ENCODE results near the gene ATR. TPM values are rescaled to one million over a fixed set of nuclear protein-coding genes. Genes with fewer than 3 reads are reported as not detected.

Gene ATR
- total and polyA plus RNA-seq, 10 of the 15 experiments (the other 5 are each of a cell fraction or from before 2014, with no cell fraction given) = 21.0 to 41.5 (median 30.1) TPM

DNA sequence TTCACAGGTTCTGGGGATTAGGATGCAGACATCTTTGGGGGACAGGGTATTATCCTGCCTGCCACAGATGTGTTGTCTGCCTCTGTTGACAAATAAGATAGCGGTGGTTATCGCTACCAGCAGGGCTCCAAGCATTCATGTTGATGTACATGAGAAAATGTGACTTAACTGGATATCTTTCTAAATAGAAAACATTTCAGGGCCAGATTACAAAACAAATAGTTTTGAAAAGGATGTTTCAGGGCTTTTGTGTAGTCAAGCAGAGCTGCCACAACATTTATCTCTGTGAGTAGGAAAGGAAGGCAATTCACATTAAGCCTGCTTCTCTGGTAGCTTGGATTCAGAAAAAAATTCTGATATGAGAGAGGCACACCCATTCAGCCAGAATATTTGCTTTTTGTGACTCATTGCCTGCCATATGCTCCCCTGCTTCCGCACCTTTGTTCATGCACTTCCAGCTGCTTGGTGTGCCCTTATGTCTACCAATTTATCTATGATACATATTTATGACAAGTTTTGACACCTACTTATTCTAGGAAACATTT lies 40.5 kb upstream of the ATR start:
- no peaks in the 10 kb centered on the region for H3K27me3 ChIP-seq (replicated peaks in 1 of 2; ENCODE audit: control insufficient read depth in 2 of 2, insufficient read depth in 2 of 2, low read length in 1 of 2)
- ChIA-PET SMC1A (ENCODE audit: uncharacterized antibody, unreplicated experiment) (no interaction called here), POLR2A (interaction anchor here (0.7 kb wide), 1 partner anchor 27 kb away, joined by 5 read pairs; no protein-coding TSS in a partner anchor), RAD21 (ENCODE audit: unreplicated experiment) (no interaction called here), CTCF (no interaction called here)
- H3K36me3 ChIP-seq (ENCODE audit: control insufficient read depth in 2 of 2, insufficient read depth in 2 of 2, low read length in 1 of 2) = no peaks in the 10 kb centered on the region
- FAIRE-seq (no peak), DNase-seq (ENCODE audit: low read depth, low spot score) (no peak), ATAC-seq (no peak)
- no TSS peak for BruUV-seq (replicated peaks)
- H3K4me3 ChIP-seq = no peak overlapping the region
- H3K4me2 ChIP-seq (ENCODE audit: control insufficient read depth, insufficient read depth) = no peak overlapping the region
- H3K9me3 ChIP-seq (replicated peaks; ENCODE audit: control insufficient read depth, insufficient read depth, low read length) = no peaks in the 10 kb centered on the region
- in situ Hi-C loops (cut with MboI) = no loop called here
- H2AFZ ChIP-seq (ENCODE audit: control insufficient read depth, low read depth, low read length) = no peak overlapping the region
- WGBS (ENCODE audit: insufficient coverage, insufficient replicate concordance, low lambda C conversion rate, missing lambda C conversion rate) = 96% methylated on average over 3 of the region's 3 CpGs
- no peaks in the 10 kb centered on the region for H4K20me1 ChIP-seq (ENCODE audit: control insufficient read depth, insufficient read depth)
- H3K4me1 ChIP-seq (ENCODE audit: control insufficient read depth, insufficient read depth, low read length) = no peaks in the 10 kb centered on the region
- TF ChIP-seq TBL1XR1 (IDR thresholded peaks at IDR 0.05; ENCODE audit: low read depth, low read length) (no peak), CEBPB (IDR thresholded peaks at IDR 0.05; ENCODE audit: borderline replicate concordance in 1 of 2, low read depth in 2 of 2, low read length in 2 of 2) (no peak), ESRRA (IDR thresholded peaks at IDR 0.05; ENCODE audit: low read length) (no peak), SPI1 (IDR thresholded peaks at IDR 0.05; ENCODE audit: borderline replicate concordance, insufficient read depth, low read depth, low read length) (no peak), NFXL1 (IDR thresholded peaks at IDR 0.05; ENCODE audit: borderline replicate concordance) (no peak), IRF4 (IDR thresholded peaks at IDR 0.05; ENCODE audit: low read depth, low read length) (no peak), MEF2B (IDR thresholded peaks at IDR 0.05; ENCODE audit: partially characterized antibody, poor library complexity, severe bottlenecking) (no peak), ZZZ3 (IDR thresholded peaks at IDR 0.05; ENCODE audit: control insufficient read depth, insufficient read length, low read depth) (no peak)
- TF ChIP-seq, protein P1, sequence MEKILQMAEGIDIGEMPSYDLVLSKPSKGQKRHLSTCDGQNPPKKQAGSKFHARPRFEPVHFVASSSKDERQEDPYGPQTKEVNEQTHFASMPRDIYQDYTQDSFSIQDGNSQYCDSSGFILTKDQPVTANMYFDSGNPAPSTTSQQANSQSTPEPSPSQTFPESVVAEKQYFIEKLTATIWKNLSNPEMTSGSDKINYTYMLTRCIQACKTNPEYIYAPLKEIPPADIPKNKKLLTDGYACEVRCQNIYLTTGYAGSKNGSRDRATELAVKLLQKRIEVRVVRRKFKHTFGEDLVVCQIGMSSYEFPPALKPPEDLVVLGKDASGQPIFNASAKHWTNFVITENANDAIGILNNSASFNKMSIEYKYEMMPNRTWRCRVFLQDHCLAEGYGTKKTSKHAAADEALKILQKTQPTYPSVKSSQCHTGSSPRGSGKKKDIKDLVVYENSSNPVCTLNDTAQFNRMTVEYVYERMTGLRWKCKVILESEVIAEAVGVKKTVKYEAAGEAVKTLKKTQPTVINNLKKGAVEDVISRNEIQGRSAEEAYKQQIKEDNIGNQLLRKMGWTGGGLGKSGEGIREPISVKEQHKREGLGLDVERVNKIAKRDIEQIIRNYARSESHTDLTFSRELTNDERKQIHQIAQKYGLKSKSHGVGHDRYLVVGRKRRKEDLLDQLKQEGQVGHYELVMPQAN (conservative IDR thresholded peaks at IDR 0.05) = no peak
- TF ChIP-seq, protein P2, sequence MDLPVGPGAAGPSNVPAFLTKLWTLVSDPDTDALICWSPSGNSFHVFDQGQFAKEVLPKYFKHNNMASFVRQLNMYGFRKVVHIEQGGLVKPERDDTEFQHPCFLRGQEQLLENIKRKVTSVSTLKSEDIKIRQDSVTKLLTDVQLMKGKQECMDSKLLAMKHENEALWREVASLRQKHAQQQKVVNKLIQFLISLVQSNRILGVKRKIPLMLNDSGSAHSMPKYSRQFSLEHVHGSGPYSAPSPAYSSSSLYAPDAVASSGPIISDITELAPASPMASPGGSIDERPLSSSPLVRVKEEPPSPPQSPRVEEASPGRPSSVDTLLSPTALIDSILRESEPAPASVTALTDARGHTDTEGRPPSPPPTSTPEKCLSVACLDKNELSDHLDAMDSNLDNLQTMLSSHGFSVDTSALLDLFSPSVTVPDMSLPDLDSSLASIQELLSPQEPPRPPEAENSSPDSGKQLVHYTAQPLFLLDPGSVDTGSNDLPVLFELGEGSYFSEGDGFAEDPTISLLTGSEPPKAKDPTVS (IDR thresholded peaks at IDR 0.05; ENCODE audit: low read depth, low read length) = no peak
- TF ChIP-seq, protein P3, sequence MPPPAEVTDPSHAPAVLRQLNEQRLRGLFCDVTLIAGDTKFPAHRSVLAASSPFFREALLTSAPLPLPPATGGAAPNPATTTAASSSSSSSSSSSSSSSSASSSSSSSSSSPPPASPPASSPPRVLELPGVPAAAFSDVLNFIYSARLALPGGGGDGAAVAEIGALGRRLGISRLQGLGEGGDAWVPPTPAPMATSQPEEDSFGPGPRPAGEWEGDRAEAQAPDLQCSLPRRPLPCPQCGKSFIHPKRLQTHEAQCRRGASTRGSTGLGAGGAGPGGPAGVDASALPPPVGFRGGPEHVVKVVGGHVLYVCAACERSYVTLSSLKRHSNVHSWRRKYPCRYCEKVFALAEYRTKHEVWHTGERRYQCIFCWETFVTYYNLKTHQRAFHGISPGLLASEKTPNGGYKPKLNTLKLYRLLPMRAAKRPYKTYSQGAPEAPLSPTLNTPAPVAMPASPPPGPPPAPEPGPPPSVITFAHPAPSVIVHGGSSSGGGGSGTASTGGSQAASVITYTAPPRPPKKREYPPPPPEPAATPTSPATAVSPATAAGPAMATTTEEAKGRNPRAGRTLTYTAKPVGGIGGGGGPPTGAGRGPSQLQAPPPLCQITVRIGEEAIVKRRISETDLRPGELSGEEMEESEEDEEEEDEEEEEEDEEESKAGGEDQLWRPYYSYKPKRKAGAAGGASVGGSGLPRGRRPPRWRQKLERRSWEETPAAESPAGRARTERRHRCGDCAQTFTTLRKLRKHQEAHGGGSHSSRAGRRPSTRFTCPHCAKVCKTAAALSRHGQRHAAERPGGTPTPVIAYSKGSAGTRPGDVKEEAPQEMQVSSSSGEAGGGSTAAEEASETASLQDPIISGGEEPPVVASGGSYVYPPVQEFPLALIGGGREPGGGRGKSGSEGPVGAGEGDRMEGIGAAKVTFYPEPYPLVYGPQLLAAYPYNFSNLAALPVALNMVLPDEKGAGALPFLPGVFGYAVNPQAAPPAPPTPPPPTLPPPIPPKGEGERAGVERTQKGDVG (CRISPR knock-in tag; IDR thresholded peaks at IDR 0.05) = no peak
- TF ChIP-seq, protein P4, sequence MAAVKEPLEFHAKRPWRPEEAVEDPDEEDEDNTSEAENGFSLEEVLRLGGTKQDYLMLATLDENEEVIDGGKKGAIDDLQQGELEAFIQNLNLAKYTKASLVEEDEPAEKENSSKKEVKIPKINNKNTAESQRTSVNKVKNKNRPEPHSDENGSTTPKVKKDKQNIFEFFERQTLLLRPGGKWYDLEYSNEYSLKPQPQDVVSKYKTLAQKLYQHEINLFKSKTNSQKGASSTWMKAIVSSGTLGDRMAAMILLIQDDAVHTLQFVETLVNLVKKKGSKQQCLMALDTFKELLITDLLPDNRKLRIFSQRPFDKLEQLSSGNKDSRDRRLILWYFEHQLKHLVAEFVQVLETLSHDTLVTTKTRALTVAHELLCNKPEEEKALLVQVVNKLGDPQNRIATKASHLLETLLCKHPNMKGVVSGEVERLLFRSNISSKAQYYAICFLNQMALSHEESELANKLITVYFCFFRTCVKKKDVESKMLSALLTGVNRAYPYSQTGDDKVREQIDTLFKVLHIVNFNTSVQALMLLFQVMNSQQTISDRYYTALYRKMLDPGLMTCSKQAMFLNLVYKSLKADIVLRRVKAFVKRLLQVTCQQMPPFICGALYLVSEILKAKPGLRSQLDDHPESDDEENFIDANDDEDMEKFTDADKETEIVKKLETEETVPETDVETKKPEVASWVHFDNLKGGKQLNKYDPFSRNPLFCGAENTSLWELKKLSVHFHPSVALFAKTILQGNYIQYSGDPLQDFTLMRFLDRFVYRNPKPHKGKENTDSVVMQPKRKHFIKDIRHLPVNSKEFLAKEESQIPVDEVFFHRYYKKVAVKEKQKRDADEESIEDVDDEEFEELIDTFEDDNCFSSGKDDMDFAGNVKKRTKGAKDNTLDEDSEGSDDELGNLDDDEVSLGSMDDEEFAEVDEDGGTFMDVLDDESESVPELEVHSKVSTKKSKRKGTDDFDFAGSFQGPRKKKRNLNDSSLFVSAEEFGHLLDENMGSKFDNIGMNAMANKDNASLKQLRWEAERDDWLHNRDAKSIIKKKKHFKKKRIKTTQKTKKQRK (IDR thresholded peaks at IDR 0.05; ENCODE audit: low read depth, low read length) = no peak
- no peak overlapping the region for H3K9ac ChIP-seq (ENCODE audit: control insufficient read depth, insufficient read depth, low read length)
- H3K27ac ChIP-seq (ENCODE audit: control insufficient read depth, insufficient read depth) = no peak overlapping the region
- intact Hi-C loops (cut with micrococcal nuclease; ENCODE audit: unreplicated experiment) = no loop called here
- H3K79me2 ChIP-seq (ENCODE audit: control insufficient read depth, insufficient read depth, low read length) = no peaks in the 10 kb centered on the region
